Measurements from ENCODE around the gene RFX1.

The RFX1 gene

GRCh38 chr19:13979244-13979615 lies 26.9 kb downstream of the RFX1 start:
- no peak for TF ChIP-seq GATA2 (IDR thresholded peaks at IDR 0.05; ENCODE audit: low read depth, low read length)
- TF ChIP-seq GATA3 (IDR thresholded peaks at IDR 0.05; ENCODE audit: low read depth, low read length), result no peak

- TF ChIP-seq GATA3 (IDR thresholded peaks at IDR 0.05; ENCODE audit: low read depth, low read length) (no peak), GATA2 (IDR thresholded peaks at IDR 0.05; ENCODE audit: low read depth, low read length) (no peak)
Measured at GRCh38 chr19:13978351-13979243, 27.5 kb downstream of the RFX1 start.

- TF ChIP-seq GATA2 (IDR thresholded peaks at IDR 0.05; ENCODE audit: low read depth, low read length) (no peak), GATA3 (IDR thresholded peaks at IDR 0.05; ENCODE audit: low read depth, low read length) (no peak)
Measured at GRCh38 chr19:13977803-13978202, 28.3 kb downstream of the RFX1 start.

GRCh38 chr19:13976446-13976845 lies 29.7 kb downstream of the RFX1 start:
- TF ChIP-seq GATA2 (IDR thresholded peaks at IDR 0.05; ENCODE audit: low read depth, low read length), result no peak
- no peak for TF ChIP-seq GATA3 (IDR thresholded peaks at IDR 0.05; ENCODE audit: low read depth, low read length)

GRCh38 chr19:13975870-13976269 lies 30.2 kb downstream of the RFX1 start:
- TF ChIP-seq GATA2 (IDR thresholded peaks at IDR 0.05; ENCODE audit: low read depth, low read length), result no peak
- no peak for TF ChIP-seq GATA3 (IDR thresholded peaks at IDR 0.05; ENCODE audit: low read depth, low read length)

GRCh38 chr19:13974073-13974472 lies 32.0 kb downstream of the RFX1 start:
- TF ChIP-seq GATA3 (IDR thresholded peaks at IDR 0.05; ENCODE audit: low read depth, low read length) (no peak), GATA2 (IDR thresholded peaks at IDR 0.05; ENCODE audit: low read depth, low read length) (no peak)

- TF ChIP-seq GATA3 (IDR thresholded peaks at IDR 0.05; ENCODE audit: low read depth, low read length) (no peak), GATA2 (IDR thresholded peaks at IDR 0.05; ENCODE audit: low read depth, low read length) (no peak)
Measured at GRCh38 chr19:13972368-13973155, 33.6 kb downstream of the RFX1 start.

- TF ChIP-seq GATA2 (IDR thresholded peaks at IDR 0.05; ENCODE audit: low read depth, low read length) (no peak), GATA3 (IDR thresholded peaks at IDR 0.05; ENCODE audit: low read depth, low read length) (no peak)
Measured at GRCh38 chr19:13969897-13970296, 36.2 kb downstream of the RFX1 start.

GRCh38 chr19:13968999-13969398 lies 37.1 kb downstream of the RFX1 start:
- TF ChIP-seq GATA2 (IDR thresholded peaks at IDR 0.05; ENCODE audit: low read depth, low read length), result no peak
- TF ChIP-seq GATA3 (IDR thresholded peaks at IDR 0.05; ENCODE audit: low read depth, low read length), result no peak

GRCh38 chr19:13968383-13968935 lies 37.7 kb downstream of the RFX1 start:
- no peak for TF ChIP-seq GATA2 (IDR thresholded peaks at IDR 0.05; ENCODE audit: low read depth, low read length)
- no peak for TF ChIP-seq GATA3 (IDR thresholded peaks at IDR 0.05; ENCODE audit: low read depth, low read length)

GRCh38 chr19:13966684-13967128 lies 39.4 kb downstream of the RFX1 start:
- TF ChIP-seq GATA2 (IDR thresholded peaks at IDR 0.05; ENCODE audit: low read depth, low read length) (no peak), GATA3 (IDR thresholded peaks at IDR 0.05; ENCODE audit: low read depth, low read length) (no peak)

GRCh38 chr19:13965926-13966683 lies 40.0 kb downstream of the RFX1 start:
- TF ChIP-seq GATA3 (IDR thresholded peaks at IDR 0.05; ENCODE audit: low read depth, low read length) (no peak), GATA2 (IDR thresholded peaks at IDR 0.05; ENCODE audit: low read depth, low read length) (no peak)

- TF ChIP-seq GATA3 (IDR thresholded peaks at IDR 0.05; ENCODE audit: low read depth, low read length) (no peak), GATA2 (IDR thresholded peaks at IDR 0.05; ENCODE audit: low read depth, low read length) (no peak)
Measured at GRCh38 chr19:13965377-13965896, 40.7 kb downstream of the RFX1 start.
